ENCODE results near the gene PIGB. TPM values are rescaled to one million over a fixed set of nuclear protein-coding genes. Genes with fewer than 3 reads are reported as not detected.

Gene PIGB
- total and polyA plus RNA-seq, 2 of the 13 experiments (the other 11 are each of a cell fraction or from before 2014, with no cell fraction given), result 14.5 to 19.1 TPM

- TF ChIP-seq ZNF770 (CRISPR knock-in tag; IDR thresholded peaks at IDR 0.05) (0 out of 2 replicates have a peak, but pooled peaks have one; percentile 33), ZFP36L2 (CRISPR knock-in tag; IDR thresholded peaks at IDR 0.05) (no peak), TEAD3 (CRISPR knock-in tag; optimal IDR thresholded peaks at IDR 0.05; ENCODE audit: borderline replicate concordance) (peak; percentile 56), MAFF (IDR thresholded peaks at IDR 0.05; ENCODE audit: low read depth, low read length) (no peak), ZNF451 (CRISPR knock-in tag; IDR thresholded peaks at IDR 0.05) (no peak), ERF (CRISPR knock-in tag; IDR thresholded peaks at IDR 0.05) (peak; percentile 84), ZBTB8A (CRISPR knock-in tag; IDR thresholded peaks at IDR 0.05; ENCODE audit: borderline replicate concordance, low read depth) (no peak), HNRNPK (IDR thresholded peaks at IDR 0.05; ENCODE audit: low read depth, low read length, poor library complexity, severe bottlenecking) (no peak), KLF15 (CRISPR knock-in tag; IDR thresholded peaks at IDR 0.05; ENCODE audit: borderline replicate concordance) (no peak), ZNF343 (CRISPR knock-in tag; IDR thresholded peaks at IDR 0.05) (peak; percentile 83; the same call in 1 of the 2 replicates), ZNF30 (CRISPR knock-in tag; IDR thresholded peaks at IDR 0.05) (no peak), FUBP1 (CRISPR knock-in tag; IDR thresholded peaks at IDR 0.05; ENCODE audit: borderline replicate concordance) (no peak), ZNF784 (CRISPR knock-in tag; IDR thresholded peaks at IDR 0.05; ENCODE audit: borderline replicate concordance) (no peak), ZNF17 (CRISPR knock-in tag; IDR thresholded peaks at IDR 0.05) (no peak), ZNF704 (CRISPR knock-in tag; IDR thresholded peaks at IDR 0.05; ENCODE audit: borderline replicate concordance) (peak; percentile 51; the same call in 1 of the 2 replicates), ZNF883 (CRISPR knock-in tag; IDR thresholded peaks at IDR 0.05; ENCODE audit: not compliant biosample characterization) (peak; percentile 70), ETV6 (CRISPR knock-in tag; conservative IDR thresholded peaks at IDR 0.05) (peak; percentile 50; the same call in 1 of the 2 replicates), NRL (CRISPR knock-in tag; IDR thresholded peaks at IDR 0.05; ENCODE audit: borderline replicate concordance) (peak; percentile 92), PAX8 (CRISPR knock-in tag; IDR thresholded peaks at IDR 0.05; ENCODE audit: borderline replicate concordance) (0 out of 2 replicates have a peak, but pooled peaks have one; percentile 62), AGO1 (IDR thresholded peaks at IDR 0.05; ENCODE audit: low read depth, low read length, poor library complexity, severe bottlenecking) (no peak)
Measured at GRCh38 chr15:55318588-55319494, at the start of gene PIGB, which contains the start of gene PIGBOS1 (continued).

All from HepG2 (cell line).